Bronchial epithelial cell (primary cell): ENCODE data around the gene MCRIP2. TPM values are rescaled to one million over a fixed set of nuclear protein-coding genes. Genes with fewer than 3 reads are reported as not detected.

Experiments
- DNase-seq: peaks from one replicate; pipeline ENCODE4 v3.0.0-alpha.2; 2010; ENCODE audit warnings: low read depth
- FAIRE-seq: peaks from 2 replicates; lab custom pipeline; 2011; peaks lifted over from hg19 to GRCh38; lab: Jason Lieb, UNC
- H3K27me3 ChIP-seq: 2 replicates; pipeline ENCODE4 v1.5.1; 2011; ENCODE audit warnings: low read length; ENCODE audit not compliant: control insufficient read depth, insufficient read depth
- H3K36me3 ChIP-seq: 2 replicates; pipeline ENCODE4 v1.5.1; 2011; ENCODE audit warnings: low read length; ENCODE audit not compliant: control insufficient read depth, insufficient read depth
- H3K4me3 ChIP-seq: 2 replicates; pipeline ENCODE4 v1.5.1; 2011; ENCODE audit warnings: mild to moderate bottlenecking, low read depth, low read length, control low read depth
- CTCF ChIP-seq: IDR thresholded peaks from 2 replicates; pipeline ENCODE4 v1.5.1; 2011; ENCODE audit warnings: mild to moderate bottlenecking, moderate library complexity, low read length, control low read depth, inconsistent platforms; ENCODE audit not compliant: insufficient read depth, severe bottlenecking
- total RNA-seq: library from RNA; depleted of rRNA; stranded (reverse); fragments of >200 nt; gene quantifications from 2 replicates; pipeline ENCODE4 v1.2.1, GENCODE V29; 2014

Gene MCRIP2
- total RNA-seq, 1 donor from 2014 or later, result 45.0 TPM

- H3K36me3 ChIP-seq, result peaks cover 2% of the 10 kb centered on the region
- peak; percentile 23 for FAIRE-seq
- peak overlapping the region; percentile 56 for H3K4me3 ChIP-seq
- peak; percentile 74 for TF ChIP-seq CTCF
- H3K27me3 ChIP-seq, result no peaks in the 10 kb centered on the region
- DNase-seq, result peak; percentile 20
Measured at GRCh38 chr16:648071-648780, 6.6 kb downstream of the MCRIP2 start.

- FAIRE-seq, result no peak
Measured at GRCh38 chr16:648781-649589, 7.4 kb downstream of the MCRIP2 start, which contains the start of gene WDR90. WDR90 (plus strand) TSS chr16:649365; CDS start chr16:649417, 52 bp downstream.

GRCh38 chr16:649631-650030 lies 8.0 kb downstream of the MCRIP2 start:
- TF ChIP-seq CTCF, result no peak
- no peaks in the 10 kb centered on the region for H3K27me3 ChIP-seq
- no peak for FAIRE-seq
- no peak for DNase-seq
- H3K36me3 ChIP-seq, result peaks cover 5% of the 10 kb centered on the region
- H3K4me3 ChIP-seq, result peak overlapping the region; percentile 56

More at GRCh38 chr16:648781-649589, 7.4 kb downstream of the MCRIP2 start, which contains the start of gene WDR90:
- H3K27me3 ChIP-seq, result no peaks in the 10 kb centered on the region
- peaks cover 5% of the 10 kb centered on the region for H3K36me3 ChIP-seq
- no peak for TF ChIP-seq CTCF
- peak; percentile 79 for DNase-seq
- H3K4me3 ChIP-seq, result peak within 1 kb of the TSS; percentile 56

GRCh38 chr16:651844-652243 lies 10.2 kb downstream of the MCRIP2 start:
- no peak for TF ChIP-seq CTCF
- FAIRE-seq (no peak), DNase-seq (no peak)

GRCh38 chr16:652454-653305 lies 11.1 kb downstream of the MCRIP2 start:
- H3K27me3 ChIP-seq, result no peaks in the 10 kb centered on the region
- no peak for TF ChIP-seq CTCF

More at GRCh38 chr16:651844-652243, 10.2 kb downstream of the MCRIP2 start:
- Histone ChIP-seq H3K27me3 (no peaks in the 10 kb centered on the region), H3K36me3 (peaks cover 9% of the 10 kb centered on the region), H3K4me3 (no peak overlapping the region)

More at GRCh38 chr16:652454-653305, 11.1 kb downstream of the MCRIP2 start:
- Histone ChIP-seq H3K4me3 (no peak overlapping the region), H3K36me3 (peaks cover 7% of the 10 kb centered on the region)
- no peak for FAIRE-seq
- no peak for DNase-seq
